GM12801 (cell line): Measurements from ENCODE around the gene TEAD1.

Source experiments
- TF ChIP-seq, protein P1 (sequence below): IDR thresholded peaks from one replicate; pipeline ENCODE4 v1.5.1; 2011; ENCODE audit warnings: control low read depth; ENCODE audit not compliant: insufficient read length; ENCODE audit errors: extremely low read depth

Gene TEAD1

DNA sequence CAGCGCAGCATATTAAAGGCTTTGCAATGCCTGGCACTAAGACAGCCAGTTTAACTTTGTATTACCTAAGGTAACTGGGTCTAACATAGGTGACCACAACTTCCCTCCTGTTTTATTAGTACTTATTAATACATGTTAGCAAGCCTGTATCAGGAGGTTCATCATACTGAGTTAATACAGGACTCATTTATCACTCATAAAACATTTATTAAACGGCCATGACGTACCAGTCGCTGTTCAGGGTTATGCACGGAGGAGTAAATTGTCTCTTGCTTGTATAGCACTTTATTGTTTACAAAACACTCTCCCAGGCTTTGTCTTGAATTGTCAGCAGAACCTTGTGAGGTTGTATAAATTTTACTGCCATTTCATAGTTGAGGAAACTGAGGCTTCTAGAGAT lies 55.7 kb downstream of the TEAD1 start:
- TF ChIP-seq, protein P1, sequence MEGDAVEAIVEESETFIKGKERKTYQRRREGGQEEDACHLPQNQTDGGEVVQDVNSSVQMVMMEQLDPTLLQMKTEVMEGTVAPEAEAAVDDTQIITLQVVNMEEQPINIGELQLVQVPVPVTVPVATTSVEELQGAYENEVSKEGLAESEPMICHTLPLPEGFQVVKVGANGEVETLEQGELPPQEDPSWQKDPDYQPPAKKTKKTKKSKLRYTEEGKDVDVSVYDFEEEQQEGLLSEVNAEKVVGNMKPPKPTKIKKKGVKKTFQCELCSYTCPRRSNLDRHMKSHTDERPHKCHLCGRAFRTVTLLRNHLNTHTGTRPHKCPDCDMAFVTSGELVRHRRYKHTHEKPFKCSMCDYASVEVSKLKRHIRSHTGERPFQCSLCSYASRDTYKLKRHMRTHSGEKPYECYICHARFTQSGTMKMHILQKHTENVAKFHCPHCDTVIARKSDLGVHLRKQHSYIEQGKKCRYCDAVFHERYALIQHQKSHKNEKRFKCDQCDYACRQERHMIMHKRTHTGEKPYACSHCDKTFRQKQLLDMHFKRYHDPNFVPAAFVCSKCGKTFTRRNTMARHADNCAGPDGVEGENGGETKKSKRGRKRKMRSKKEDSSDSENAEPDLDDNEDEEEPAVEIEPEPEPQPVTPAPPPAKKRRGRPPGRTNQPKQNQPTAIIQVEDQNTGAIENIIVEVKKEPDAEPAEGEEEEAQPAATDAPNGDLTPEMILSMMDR: no peak

GRCh38 chr11:12731841-12732336 lies 57.7 kb downstream of the TEAD1 start:
- TF ChIP-seq, protein P1: no peak

DNA sequence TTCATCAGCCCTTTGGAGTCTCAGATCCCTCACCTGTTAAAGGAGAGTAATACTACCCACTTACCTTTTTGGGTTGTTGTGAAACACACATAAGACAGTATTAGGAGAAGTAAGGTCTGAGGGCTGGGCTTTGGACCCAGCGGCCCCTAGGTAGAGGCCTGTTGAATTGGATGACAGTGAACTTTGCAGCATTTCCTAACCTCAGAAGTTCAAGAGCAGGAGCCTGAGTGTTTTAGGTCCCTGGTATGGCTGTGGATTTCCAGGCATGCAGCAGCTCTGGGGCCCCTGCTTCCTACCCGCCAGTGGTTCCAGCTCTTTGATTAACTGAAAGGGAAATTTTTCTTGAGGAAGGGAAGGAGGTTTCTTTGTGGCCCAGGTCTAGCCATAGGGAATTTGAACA lies 58.9 kb downstream of the TEAD1 start:
- TF ChIP-seq, protein P1: no peak

GRCh38 chr11:12734625-12735024 lies 60.4 kb downstream of the TEAD1 start:
- TF ChIP-seq, protein P1: no peak

DNA sequence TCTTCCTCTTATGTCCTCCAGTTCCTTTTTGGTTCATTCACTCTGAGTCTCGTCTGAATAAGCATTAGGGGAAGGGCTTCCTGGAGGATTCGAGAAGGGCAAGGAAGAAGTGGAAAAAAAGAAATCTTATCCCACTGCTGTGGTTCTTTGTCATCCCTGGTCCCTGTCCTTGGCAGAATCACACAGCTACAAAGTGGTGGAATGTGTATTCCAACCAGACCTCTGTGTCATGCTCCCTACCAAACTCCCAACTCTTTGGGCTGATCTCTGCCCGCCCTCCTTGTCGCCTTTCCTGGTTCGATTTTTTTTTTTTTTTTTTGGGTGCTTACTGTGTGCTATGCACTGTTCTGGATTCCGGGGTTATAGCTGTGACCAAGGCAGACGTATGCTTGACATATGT lies 61.0 kb downstream of the TEAD1 start:
- TF ChIP-seq, protein P1: no peak

- TF ChIP-seq, protein P1: no peak
Measured at GRCh38 chr11:12737024-12737423, 62.8 kb downstream of the TEAD1 start.

- TF ChIP-seq, protein P1: no peak
Measured at GRCh38 chr11:12741671-12742216, 67.5 kb downstream of the TEAD1 start.
